Stimulated activated CD4-positive, alpha-beta T cell treated with anti-CD3 and anti-CD28 coated beads, TNF-alpha, amount 100 ng/mL, for 1 hour (primary cell): ENCODE results near the gene PLA2G4B.

ENCODE experiments used
- DNase-seq, 3 donors: peaks; one replicate each; pipeline ENCODE4 v3.0.0-alpha.2; 2020; ENCODE audit warnings: low read depth in 3 of 3, low spot score in 1 of 3

The PLA2G4B gene

GRCh38 chr15:41885321-41885720 is 46.7 kb downstream of the PLA2G4B start:
- no peak for DNase-seq

- DNase-seq: no peak
These were observed 47.2 kb downstream of the PLA2G4B start for GRCh38 chr15:41885841-41886240.

DNA sequence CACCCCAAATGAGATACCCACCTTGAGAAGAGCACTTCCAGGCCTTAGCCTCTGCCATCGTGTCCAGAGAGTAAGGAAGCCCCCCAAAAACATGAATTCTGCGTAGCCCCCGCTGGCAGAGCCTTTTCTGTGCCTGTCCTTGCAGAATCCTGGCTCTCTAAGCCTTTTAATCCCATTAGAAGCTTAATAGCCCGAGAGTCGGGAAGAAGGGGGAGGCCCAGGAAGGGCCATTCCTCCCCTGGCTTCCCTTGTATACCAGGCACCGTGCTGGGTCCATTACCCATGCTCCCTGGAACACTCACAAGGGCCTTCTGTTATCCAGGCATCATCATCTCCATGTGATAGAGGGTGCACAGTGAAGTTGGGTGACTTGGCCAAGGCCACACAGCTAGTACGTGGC is 48.1 kb downstream of the PLA2G4B start:
- DNase-seq: no peak

GRCh38 chr15:41887161-41887560 is 48.5 kb downstream of the PLA2G4B start:
- no peak for DNase-seq

- no peak for DNase-seq
These were observed 49.2 kb downstream of the PLA2G4B start for GRCh38 chr15:41887893-41888292.

- no peak for DNase-seq
These were observed 50.1 kb downstream of the PLA2G4B start for GRCh38 chr15:41888662-41889253.

GRCh38 chr15:41890050-41890690 is 51.5 kb downstream of the PLA2G4B start:
- DNase-seq: no peak

DNA sequence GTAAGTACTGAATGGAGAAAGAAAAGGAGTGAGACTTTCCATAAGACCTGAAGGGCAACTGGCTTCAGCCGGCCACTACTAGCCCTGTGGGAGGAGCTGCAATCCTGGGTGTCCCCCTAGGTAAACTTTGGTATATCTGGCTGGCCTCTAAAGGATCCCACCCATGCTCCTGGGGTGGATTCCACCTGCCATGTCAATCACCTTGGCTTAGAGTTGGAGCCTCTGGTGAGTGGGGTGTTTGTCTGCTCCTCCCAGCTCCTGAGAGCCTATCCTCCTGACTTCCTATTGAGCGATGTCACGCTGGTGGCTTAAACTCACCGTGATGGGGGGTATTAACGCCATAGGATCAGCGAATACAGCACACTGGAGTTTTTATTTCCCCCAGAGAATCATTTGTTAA is 52.6 kb downstream of the PLA2G4B start:
- DNase-seq: no peak

- DNase-seq: no peak
These were observed 53.3 kb downstream of the PLA2G4B start for GRCh38 chr15:41891946-41892345.

GRCh38 chr15:41892621-41893421 is 54.2 kb downstream of the PLA2G4B start:
- no peak for DNase-seq

DNA sequence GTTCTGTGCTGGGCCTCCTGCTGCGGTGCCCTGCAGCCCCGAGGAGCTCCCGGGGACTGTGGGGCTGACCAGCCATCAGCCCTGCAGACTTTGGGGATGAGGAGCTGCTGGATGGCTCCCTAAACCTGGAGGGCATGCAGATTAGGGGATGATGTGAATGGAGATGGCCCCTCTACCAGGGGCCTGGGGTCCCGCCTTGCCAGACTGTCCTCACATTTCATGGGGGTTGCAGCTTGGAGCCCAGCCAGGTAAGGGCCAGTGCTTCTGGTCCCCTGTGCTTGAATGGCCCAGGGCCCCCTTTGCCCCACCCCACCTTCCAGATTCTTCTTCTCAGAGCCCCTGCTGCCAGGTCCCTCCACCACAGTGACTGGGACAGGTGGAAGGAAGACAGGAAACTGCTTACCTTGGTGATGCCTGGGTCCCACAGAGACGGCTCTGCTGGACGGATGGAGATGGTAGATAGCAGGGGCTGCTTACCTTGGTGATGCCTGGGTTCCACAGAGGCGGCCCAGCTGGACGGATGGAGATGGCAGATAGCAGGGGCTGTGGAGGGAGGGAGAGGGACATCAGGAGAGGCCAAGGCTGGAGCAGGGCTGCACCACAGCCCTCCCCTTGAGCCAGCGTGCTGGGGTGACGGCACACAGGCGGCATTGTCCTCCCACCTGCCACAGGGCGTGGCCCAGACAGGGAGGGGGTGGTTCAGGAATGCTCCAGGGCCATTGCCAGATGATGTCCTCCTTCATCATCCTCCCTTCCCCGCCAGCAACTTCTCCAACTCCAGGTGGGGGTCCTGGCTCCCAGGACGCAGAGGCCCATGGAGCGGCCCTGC is 55.0 kb downstream of the PLA2G4B start, which contains the start of gene SPTBN5:
SPTBN5 (minus strand) TSS at position 632 of the 829 bp plus-strand sequence; CDS start at position 76, 556 bp downstream.
- DNase-seq: no peak

- DNase-seq: no peak
These were observed 55.7 kb downstream of the PLA2G4B start for GRCh38 chr15:41894251-41894790.

- DNase-seq: peak; percentile 42 to 82 (median 81)
These were observed 56.3 kb downstream of the PLA2G4B start for GRCh38 chr15:41894791-41895463.

DNA sequence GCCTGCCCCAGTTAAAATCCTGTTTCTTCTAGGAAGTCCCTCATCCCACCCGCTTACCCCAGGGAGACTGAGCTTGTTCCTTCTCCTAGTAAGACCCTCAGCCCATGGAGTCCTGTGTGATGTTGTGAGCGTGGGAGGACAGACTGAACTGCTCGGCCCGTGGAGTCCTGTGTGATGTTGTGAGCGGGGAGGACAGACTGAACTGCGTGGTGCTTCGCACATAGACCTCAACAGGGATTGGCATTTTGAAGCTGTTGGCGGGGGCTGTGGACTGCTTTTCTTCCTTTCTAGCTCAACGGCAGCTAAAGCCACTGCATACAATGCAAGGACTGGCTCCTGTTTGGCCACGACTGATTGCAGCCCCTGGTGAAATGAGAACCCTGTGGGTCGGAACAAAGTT is 56.8 kb downstream of the PLA2G4B start:
- no peak for DNase-seq

- no peak for DNase-seq
These were observed 57.3 kb downstream of the PLA2G4B start for GRCh38 chr15:41895957-41896356.

DNA sequence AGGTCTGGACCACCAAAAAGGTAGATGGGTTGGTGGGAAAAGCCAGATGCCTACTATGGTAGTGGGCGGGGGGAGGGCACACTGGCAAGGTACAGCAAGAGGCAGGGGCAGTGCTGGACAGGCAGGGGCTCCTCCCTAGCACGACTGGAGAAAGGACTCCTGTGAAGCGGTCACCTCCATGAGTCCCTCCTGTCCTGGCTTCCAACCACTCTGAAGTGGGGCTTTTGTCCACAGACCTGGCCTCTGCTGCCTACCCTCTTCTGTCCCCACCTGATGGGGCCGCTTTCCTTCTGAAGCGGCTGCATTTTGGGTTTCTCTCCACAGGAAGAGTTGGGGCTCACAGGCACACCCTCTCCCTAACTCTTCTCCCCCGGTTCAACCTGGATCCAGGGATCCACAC is 57.9 kb downstream of the PLA2G4B start:
- no peak for DNase-seq

- DNase-seq: no peak
These were observed 58.7 kb downstream of the PLA2G4B start for GRCh38 chr15:41897363-41897799.
